Measurements from ENCODE around the gene TEAD4.

The TEAD4 gene

GRCh38 chr12:3004655-3005565 is 45.7 kb downstream of the TEAD4 start:
- DNase-seq (ENCODE audit: low read depth) = no peak
- no peak overlapping the region for H3K4me3 ChIP-seq (ENCODE audit: low read depth, low read length)
- peak; percentile 40 for TF ChIP-seq CTCF (IDR thresholded peaks at IDR 0.05; ENCODE audit: insufficient read depth, low read depth, low read length, missing control alignments)

- TF ChIP-seq CTCF (IDR thresholded peaks at IDR 0.05; ENCODE audit: insufficient read depth, low read depth, low read length, missing control alignments) = no peak
- no peak for DNase-seq (ENCODE audit: low read depth)
- no peak overlapping the region for H3K4me3 ChIP-seq (ENCODE audit: low read depth, low read length)
Measured at GRCh38 chr12:3005736-3006135, 46.5 kb downstream of the TEAD4 start.

GRCh38 chr12:3009780-3010179 is 50.6 kb downstream of the TEAD4 start:
- no peak for DNase-seq (ENCODE audit: low read depth)
- TF ChIP-seq CTCF (IDR thresholded peaks at IDR 0.05; ENCODE audit: insufficient read depth, low read depth, low read length, missing control alignments) = no peak

GRCh38 chr12:3010214-3010930 is 51.2 kb downstream of the TEAD4 start:
- no peak for DNase-seq (ENCODE audit: low read depth)
- no peak overlapping the region for H3K4me3 ChIP-seq (ENCODE audit: low read depth, low read length)
- no peak for TF ChIP-seq CTCF (IDR thresholded peaks at IDR 0.05; ENCODE audit: insufficient read depth, low read depth, low read length, missing control alignments)

More at GRCh38 chr12:3009780-3010179, 50.6 kb downstream of the TEAD4 start:
- no peak overlapping the region for H3K4me3 ChIP-seq (ENCODE audit: low read depth, low read length)

- no peak for TF ChIP-seq CTCF (IDR thresholded peaks at IDR 0.05; ENCODE audit: insufficient read depth, low read depth, low read length, missing control alignments)
- DNase-seq (ENCODE audit: low read depth) = no peak
- no peak overlapping the region for H3K4me3 ChIP-seq (ENCODE audit: low read depth, low read length)
Measured at GRCh38 chr12:3012786-3013185, 53.6 kb downstream of the TEAD4 start.

GRCh38 chr12:3014641-3015040 is 55.4 kb downstream of the TEAD4 start:
- DNase-seq (ENCODE audit: low read depth) = no peak
- no peak overlapping the region for H3K4me3 ChIP-seq (ENCODE audit: low read depth, low read length)
- TF ChIP-seq CTCF (IDR thresholded peaks at IDR 0.05; ENCODE audit: insufficient read depth, low read depth, low read length, missing control alignments) = no peak
